ENCODE results near the gene UNC5C. TPM values are rescaled to one million over a fixed set of nuclear protein-coding genes. Genes with fewer than 3 reads are reported as not detected.
A peak's percentile ranks its signal among the peaks of the same experiment; 100 is the strongest.

UNC5C gene
- total RNA-seq, 2 experiments from 2014 or later, result not detected

DNA sequence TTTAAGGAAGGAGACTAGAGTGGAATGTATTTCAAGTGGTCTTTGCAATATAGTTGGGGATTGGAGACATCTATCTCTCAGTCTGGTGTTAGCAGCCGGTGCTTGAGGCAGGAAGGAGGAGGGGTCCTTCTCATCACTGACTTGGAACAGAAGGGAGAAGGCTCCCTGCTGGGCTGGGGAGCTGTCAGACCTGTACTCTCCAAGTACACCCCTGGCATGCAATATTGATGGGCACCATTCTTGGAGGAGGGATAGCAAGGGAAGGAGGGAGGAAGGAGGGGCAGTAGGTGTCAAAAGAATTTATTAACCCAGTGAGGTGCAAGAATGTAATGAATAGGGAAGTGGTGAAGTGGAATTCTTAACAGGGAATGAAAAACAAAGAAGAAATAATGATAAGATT lies 338.8 kb downstream of the UNC5C start:
- Histone ChIP-seq H3K36me3 (ENCODE audit: insufficient read depth, low read length) (no peaks in the 10 kb centered on the region), H3K27ac (ENCODE audit: low read depth, low read length, poor library complexity, severe bottlenecking) (no peak overlapping the region), H3K4me3 (ENCODE audit: low read depth, low read length, poor library complexity, severe bottlenecking) (no peak overlapping the region), H4K20me1 (ENCODE audit: insufficient read depth, low read length) (no peaks in the 10 kb centered on the region), H3K4me1 (ENCODE audit: insufficient read depth, low read length, poor library complexity, severe bottlenecking) (no peaks in the 10 kb centered on the region), H3K9me2 (ENCODE audit: insufficient read depth, low read length) (no peaks in the 10 kb centered on the region), H3K9me3 (ENCODE audit: low read length) (no peaks in the 10 kb centered on the region), H3K79me2 (ENCODE audit: insufficient read depth, low read depth, low read length) (no peaks in the 10 kb centered on the region), H3K4me2 (ENCODE audit: low read length) (no peak overlapping the region), H2AFZ (ENCODE audit: low read length) (no peak overlapping the region)
- no peak for TF ChIP-seq EZH2phosphoT487 (IDR thresholded peaks at IDR 0.05; ENCODE audit: borderline replicate concordance, low read depth, low read length)
- TF ChIP-seq, protein P1, sequence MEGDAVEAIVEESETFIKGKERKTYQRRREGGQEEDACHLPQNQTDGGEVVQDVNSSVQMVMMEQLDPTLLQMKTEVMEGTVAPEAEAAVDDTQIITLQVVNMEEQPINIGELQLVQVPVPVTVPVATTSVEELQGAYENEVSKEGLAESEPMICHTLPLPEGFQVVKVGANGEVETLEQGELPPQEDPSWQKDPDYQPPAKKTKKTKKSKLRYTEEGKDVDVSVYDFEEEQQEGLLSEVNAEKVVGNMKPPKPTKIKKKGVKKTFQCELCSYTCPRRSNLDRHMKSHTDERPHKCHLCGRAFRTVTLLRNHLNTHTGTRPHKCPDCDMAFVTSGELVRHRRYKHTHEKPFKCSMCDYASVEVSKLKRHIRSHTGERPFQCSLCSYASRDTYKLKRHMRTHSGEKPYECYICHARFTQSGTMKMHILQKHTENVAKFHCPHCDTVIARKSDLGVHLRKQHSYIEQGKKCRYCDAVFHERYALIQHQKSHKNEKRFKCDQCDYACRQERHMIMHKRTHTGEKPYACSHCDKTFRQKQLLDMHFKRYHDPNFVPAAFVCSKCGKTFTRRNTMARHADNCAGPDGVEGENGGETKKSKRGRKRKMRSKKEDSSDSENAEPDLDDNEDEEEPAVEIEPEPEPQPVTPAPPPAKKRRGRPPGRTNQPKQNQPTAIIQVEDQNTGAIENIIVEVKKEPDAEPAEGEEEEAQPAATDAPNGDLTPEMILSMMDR (conservative IDR thresholded peaks at IDR 0.05; ENCODE audit: low read length), result no peak
- intact Hi-C loops (cut with micrococcal nuclease; ENCODE audit: unreplicated experiment), result no loop called here
- BruUV-seq (replicated peaks), result no TSS peak
- CTCF ChIA-PET (ENCODE audit: unreplicated experiment), result no interaction called here
- POLR2A ChIA-PET, result no interaction called here
- DNase-seq (ENCODE audit: low spot score), result no peak

DNA sequence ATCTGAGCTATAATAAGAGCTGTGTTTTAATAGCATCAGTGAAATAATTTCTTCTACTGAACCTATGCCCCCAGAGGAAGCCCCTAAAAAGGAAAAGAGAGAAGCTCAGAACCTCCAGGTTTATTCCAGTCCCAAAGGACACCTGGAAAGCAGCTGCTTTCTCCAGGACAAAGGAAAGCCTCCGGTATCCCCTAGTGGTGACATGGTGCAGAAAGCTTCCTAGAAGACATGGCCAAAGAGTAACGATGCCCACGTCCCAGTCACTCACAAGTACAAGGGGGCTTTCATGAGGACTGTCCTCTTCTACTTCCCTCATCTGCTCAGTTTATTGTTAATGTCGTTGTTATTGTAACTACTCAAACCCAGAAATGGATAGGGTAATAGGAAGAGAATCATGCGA lies 343.9 kb downstream of the UNC5C start:
- no peak overlapping the region for H2AFZ ChIP-seq (ENCODE audit: low read length)
- H3K27ac ChIP-seq (ENCODE audit: low read depth, low read length, poor library complexity, severe bottlenecking), result no peak overlapping the region
- CTCF ChIA-PET (ENCODE audit: unreplicated experiment), result no interaction called here

DNA sequence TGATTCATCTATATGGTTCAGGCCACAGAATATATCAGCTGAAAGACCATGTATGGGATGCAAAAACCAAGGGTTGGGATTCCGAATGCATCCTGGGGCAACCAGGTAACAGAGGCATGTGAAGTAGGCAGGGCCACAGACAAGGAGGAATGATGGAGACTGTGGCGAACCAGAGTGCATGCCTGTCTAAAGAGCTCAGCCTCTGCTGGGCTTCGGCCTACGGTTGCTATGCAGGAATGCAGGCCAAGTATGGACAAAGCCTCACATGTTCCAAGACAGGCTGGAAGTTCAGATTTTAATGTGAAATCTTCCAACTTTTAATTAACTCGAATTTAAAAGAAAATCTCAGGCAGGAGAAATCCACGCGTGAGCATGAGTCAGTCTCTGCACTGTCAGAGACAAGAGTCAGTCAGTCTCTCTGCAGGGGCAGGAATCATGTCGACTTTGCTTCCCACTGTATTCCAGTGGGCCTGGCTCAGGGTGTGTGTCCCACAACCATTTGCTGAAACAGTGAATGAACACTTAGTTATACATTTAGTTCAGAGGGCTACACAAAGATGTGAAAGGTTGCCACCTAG lies 344.4 kb downstream of the UNC5C start:
- ChIA-PET CTCF (ENCODE audit: unreplicated experiment) (no interaction called here), POLR2A (interaction anchor here (0.7 to 1.1 kb wide), 2 partner anchors 16 to 408 kb away, joined by 3 read pairs; no protein-coding TSS in a partner anchor)
- Histone ChIP-seq H2AFZ (ENCODE audit: low read length) (no peak overlapping the region), H3K27ac (ENCODE audit: low read depth, low read length, poor library complexity, severe bottlenecking) (no peak overlapping the region), H3K4me2 (ENCODE audit: low read length) (no peak overlapping the region), H4K20me1 (ENCODE audit: insufficient read depth, low read length) (no peaks in the 10 kb centered on the region), H3K4me3 (ENCODE audit: low read depth, low read length, poor library complexity, severe bottlenecking) (no peak overlapping the region), H3K9me3 (ENCODE audit: low read length) (no peaks in the 10 kb centered on the region), H3K4me1 (ENCODE audit: insufficient read depth, low read length, poor library complexity, severe bottlenecking) (no peaks in the 10 kb centered on the region), H3K36me3 (ENCODE audit: insufficient read depth, low read length) (no peaks in the 10 kb centered on the region), H3K79me2 (ENCODE audit: insufficient read depth, low read depth, low read length) (no peaks in the 10 kb centered on the region), H3K9me2 (ENCODE audit: insufficient read depth, low read length) (no peaks in the 10 kb centered on the region)
- BruUV-seq (replicated peaks), result no TSS peak
- DNase-seq (ENCODE audit: low spot score), result no peak
- intact Hi-C loops (cut with micrococcal nuclease; ENCODE audit: unreplicated experiment), result no loop called here
- no peak for TF ChIP-seq EZH2phosphoT487 (IDR thresholded peaks at IDR 0.05; ENCODE audit: borderline replicate concordance, low read depth, low read length)
- TF ChIP-seq, protein P1 (conservative IDR thresholded peaks at IDR 0.05; ENCODE audit: low read length), result no peak

More for the DNA sequence above, 343.9 kb downstream of the UNC5C start:
- no TSS peak for BruUV-seq (replicated peaks)
- Histone ChIP-seq H3K4me3 (ENCODE audit: low read depth, low read length, poor library complexity, severe bottlenecking) (no peak overlapping the region), H3K9me2 (ENCODE audit: insufficient read depth, low read length) (no peaks in the 10 kb centered on the region), H4K20me1 (ENCODE audit: insufficient read depth, low read length) (no peaks in the 10 kb centered on the region), H3K36me3 (ENCODE audit: insufficient read depth, low read length) (no peaks in the 10 kb centered on the region), H3K4me2 (ENCODE audit: low read length) (no peak overlapping the region), H3K79me2 (ENCODE audit: insufficient read depth, low read depth, low read length) (no peaks in the 10 kb centered on the region), H3K9me3 (ENCODE audit: low read length) (no peaks in the 10 kb centered on the region), H3K4me1 (ENCODE audit: insufficient read depth, low read length, poor library complexity, severe bottlenecking) (no peaks in the 10 kb centered on the region)
- intact Hi-C loops (cut with micrococcal nuclease; ENCODE audit: unreplicated experiment), result no loop called here
- POLR2A ChIA-PET, result interaction anchor here (0.6 to 1.1 kb wide), 2 partner anchors 16 to 34 kb away, joined by 3 to 4 read pairs; no protein-coding TSS in a partner anchor
- DNase-seq (ENCODE audit: low spot score), result peak; percentile 24
- TF ChIP-seq EZH2phosphoT487 (IDR thresholded peaks at IDR 0.05; ENCODE audit: borderline replicate concordance, low read depth, low read length), result no peak
- TF ChIP-seq, protein P1 (conservative IDR thresholded peaks at IDR 0.05; ENCODE audit: low read length), result peak; percentile 65
